ENCODE data around the gene SLC25A26.

Gene SLC25A26
- 8.7 to 23.7 (median 15.7) reads per million in 17 experiments for total RNA-seq

DNA sequence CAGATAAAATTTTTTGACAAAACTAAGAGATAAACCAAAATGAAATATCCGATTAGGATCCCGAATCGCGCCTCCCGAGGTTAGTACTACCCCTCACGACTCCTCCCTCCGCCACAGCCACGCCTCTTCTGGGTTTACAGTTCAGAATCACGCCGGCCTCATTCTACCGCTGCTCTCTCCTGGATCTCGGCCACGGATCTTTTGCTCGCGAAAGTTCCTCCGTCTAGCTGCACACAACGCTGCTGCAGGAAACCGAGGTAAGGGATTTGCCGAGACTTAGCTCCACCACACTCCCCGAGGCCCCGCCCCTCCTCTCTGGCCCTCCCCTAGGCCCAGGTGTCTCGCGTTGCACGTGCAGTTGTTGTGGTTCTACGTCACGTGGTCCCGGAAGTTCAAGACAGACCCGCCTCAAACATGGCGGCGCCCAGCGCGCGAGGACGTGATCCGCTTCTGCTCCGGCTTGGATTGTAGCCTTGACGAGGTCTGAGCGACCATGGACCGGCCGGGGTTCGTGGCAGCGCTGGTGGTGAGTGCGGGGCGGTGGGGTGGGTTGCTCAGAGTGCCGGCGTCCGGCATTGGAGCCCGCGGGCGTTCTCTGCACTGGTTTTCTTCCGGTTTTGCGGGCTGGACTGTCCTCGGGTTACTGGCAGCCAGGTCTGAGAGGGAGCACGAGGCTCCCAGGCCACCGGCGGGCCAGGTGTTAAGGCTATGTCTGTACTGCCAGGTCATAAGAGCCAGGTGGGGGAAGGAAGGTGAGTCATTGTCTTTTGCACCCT, at the start of gene SLC25A26:
Gene SLC25A26 (plus strand): TSS at position 400 of the 776 bp plus-strand sequence. CDS start 94 bp downstream, at position 494.
- DNase-seq = peak; percentile 89 to 94 (median 93)

DNA sequence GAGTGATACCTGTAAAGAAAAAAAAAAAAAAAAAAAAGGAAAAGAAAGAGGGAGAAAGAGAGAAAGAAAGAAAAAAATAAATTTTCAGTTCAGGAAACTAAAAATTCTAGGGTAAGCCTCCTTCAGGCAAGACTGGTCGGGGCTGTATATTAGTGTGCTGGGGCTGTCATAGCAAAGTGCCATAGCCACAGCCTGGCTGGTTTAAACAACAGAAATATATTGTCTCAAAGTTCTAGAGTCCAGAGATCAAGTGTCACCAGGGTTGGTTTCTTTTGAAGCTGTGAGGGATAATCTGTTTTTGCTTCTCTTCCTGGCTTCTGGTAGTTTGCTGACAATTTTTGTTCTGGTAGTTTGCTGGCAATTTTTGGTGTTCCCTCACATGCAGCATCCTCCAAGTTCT, 48.4 kb upstream of the SLC25A26 start:
- no peak for DNase-seq

GRCh38 chr3:66177026-66177425, 43.8 kb upstream of the SLC25A26 start:
- no peak for DNase-seq

- no peak for DNase-seq
These were observed 42.6 kb upstream of the SLC25A26 start for GRCh38 chr3:66178206-66178605.

DNA sequence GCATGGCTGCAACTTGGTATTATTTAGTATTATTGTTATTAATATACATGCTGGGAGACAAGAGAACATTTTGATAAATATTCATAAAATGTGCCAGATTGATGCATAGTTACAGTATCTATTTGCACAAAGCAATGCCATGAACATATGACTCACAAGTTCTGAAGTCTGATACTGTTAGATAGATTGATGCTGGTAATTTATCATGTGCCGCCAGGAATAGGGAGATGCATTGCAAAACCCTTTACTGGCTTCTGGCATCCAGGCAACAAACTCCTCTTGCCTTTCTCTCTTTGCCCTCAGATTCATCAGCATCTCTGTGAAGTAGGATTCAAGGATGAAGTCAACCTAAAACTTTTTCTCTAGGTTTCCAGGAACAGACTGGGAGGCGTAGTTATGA, 41.0 kb upstream of the SLC25A26 start:
- DNase-seq = no peak

GRCh38 chr3:66181764-66182163, 39.0 kb upstream of the SLC25A26 start:
- no peak for DNase-seq

- no peak for DNase-seq
These were observed 38.6 kb upstream of the SLC25A26 start for GRCh38 chr3:66182246-66182645.

DNA sequence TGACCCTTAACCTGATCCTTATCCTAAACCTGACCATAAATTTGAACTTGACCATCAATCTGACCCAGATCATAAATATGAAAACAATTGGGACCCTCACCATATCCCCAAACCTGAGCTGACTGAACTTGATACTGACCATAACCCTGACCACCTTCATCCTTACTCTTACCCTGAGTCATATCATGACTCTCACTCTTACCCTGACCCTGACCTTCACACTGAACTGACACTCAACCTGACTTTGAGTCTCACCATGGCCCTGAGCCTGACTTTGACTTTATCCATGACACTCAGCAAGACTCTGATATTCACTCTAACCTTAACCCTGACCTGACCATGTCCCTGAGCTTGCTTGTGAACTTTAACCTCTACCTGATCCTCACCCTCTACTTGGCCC, 34.3 kb upstream of the SLC25A26 start:
- no peak for DNase-seq

GRCh38 chr3:66195347-66195783, 25.4 kb upstream of the SLC25A26 start:
- no peak for DNase-seq

DNA sequence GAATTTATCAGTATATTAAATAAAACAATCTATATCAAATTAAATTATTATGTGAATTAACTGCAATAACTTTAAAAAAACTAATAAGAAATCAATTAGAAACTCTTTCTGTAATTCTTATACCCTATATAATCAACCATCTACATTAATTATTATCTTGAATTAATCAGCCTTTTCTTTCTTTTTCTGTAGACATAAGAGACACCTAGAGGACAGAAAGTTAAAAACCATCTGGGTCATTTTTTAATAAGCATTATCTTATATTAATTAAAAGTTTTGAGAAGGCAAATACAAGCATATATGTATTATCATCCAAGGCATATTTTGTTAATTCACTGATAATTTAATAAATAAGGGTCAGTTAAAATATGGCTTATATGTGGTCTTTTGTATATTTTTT, 24.2 kb upstream of the SLC25A26 start:
- no peak for DNase-seq

- no peak for DNase-seq
These were observed 22.2 kb upstream of the SLC25A26 start for GRCh38 chr3:66198437-66199088.

DNA sequence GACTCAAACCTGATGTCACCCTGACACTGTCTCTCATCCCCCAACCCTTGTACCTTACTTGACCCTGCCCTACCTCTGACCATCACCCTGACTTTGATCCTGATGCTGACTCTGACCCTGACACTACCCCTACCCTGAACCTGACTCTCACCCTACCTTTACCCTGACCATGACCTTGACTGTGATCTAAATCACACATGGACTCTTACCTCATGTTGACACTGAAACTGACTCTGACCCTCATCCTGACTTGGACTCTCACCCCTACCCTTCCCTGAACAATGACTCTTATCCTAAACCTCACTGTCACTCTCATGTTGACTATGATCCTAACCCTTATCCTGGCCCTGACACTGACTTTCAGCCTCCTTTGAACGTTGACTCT, 21.7 kb upstream of the SLC25A26 start:
- DNase-seq = no peak

- no peak for DNase-seq
These were observed 20.7 kb upstream of the SLC25A26 start for GRCh38 chr3:66200147-66200546.

GRCh38 chr3:66200786-66201185, 20.0 kb upstream of the SLC25A26 start:
- no peak for DNase-seq

DNA sequence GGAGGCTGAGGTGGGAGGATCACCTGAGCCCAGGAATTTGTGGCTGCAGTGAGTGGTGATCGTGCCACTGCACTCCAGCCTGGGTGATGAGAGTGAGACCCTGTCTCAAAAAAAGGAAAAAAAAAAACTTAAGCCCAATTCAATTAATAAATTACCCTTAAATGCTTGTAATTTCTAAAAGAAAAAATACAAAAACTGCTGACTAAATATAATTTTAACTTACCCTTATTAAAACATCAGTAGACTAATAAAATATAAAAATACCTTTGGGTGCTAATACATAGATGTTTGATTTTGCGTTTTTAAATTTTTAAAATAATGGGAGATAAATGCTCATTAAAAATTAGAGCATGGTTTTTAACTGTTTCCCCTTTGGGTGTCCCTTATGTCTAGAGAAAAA, 17.5 kb upstream of the SLC25A26 start:
- no peak for DNase-seq

GRCh38 chr3:66206806-66207205, 14.0 kb upstream of the SLC25A26 start:
- no peak for DNase-seq

- no peak for DNase-seq
These were observed 12.6 kb upstream of the SLC25A26 start for GRCh38 chr3:66208189-66208588.

DNA sequence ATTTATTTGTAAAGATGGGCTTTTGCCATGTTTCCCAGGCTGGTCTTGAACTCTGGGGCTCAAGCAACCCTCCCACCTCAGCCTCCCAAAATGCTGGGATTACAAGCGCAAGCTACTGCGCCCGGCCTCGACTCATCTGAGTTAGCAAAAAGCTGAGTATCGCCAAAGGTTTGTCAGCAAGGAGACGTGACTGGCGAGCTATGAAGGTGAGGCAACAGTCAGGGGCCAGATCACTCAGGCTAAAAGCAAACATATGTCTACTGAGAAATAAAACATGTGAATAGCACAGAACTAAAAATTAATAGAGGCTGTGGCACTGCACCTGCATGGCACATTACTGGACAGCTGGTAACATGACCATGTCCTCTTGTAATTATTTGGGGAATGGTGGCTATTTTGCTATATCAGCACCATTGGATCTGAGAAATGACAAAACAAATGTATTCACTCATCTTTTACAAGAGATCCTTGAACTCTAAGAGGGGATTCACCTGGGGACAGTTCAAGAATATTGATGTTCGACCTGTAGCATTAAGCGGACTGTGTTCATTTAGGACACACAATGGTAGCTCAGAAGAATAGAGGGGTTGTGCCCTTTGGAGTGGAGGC, 10.0 kb upstream of the SLC25A26 start:
- no peak for DNase-seq

GRCh38 chr3:66211779-66212178, 9.0 kb upstream of the SLC25A26 start:
- DNase-seq = no peak

- no peak for DNase-seq
These were observed 5.7 kb upstream of the SLC25A26 start for GRCh38 chr3:66215106-66215505.

DNA sequence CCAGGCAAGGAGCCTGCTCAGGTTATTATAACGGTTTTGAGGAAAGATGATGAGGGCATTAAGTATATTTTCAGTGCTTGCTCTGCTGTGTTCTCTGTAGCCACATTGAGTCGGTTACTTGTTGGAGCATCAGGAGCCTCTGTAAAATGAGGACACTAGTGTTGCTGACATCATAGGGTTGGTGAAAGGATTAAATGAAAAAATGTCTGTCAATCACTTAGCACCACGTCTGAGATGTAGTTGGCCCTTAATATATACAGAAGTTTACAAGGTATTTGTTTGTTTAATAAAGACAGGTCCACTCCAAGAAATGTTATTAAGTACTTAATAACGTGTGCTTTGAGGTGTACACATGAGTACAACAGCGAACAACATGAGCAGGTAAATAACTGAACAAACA, 735 bp upstream of the SLC25A26 start:
- no peak for DNase-seq

DNA sequence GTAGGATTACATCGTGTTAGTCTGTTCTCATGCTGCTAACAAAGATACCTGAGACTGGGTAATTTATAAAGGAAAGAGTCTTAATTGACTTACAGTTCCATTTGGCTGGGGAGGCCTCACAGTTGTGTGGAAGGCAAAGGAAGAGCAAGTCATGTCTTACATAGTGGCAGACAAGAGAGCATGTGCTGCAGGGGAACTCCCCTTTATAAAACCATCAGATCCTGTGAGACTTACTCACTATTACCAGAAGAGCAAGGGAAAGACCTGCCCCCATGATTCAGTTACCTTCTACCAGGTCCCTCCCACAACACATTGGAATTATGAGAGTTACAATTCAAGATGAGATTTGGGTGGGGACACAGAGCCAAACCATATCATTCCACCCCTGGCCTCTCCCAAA, 3.4 kb downstream of the SLC25A26 start:
- peak in 3 of 4 experiments; percentile 22 to 43 (median 33) for DNase-seq

DNA sequence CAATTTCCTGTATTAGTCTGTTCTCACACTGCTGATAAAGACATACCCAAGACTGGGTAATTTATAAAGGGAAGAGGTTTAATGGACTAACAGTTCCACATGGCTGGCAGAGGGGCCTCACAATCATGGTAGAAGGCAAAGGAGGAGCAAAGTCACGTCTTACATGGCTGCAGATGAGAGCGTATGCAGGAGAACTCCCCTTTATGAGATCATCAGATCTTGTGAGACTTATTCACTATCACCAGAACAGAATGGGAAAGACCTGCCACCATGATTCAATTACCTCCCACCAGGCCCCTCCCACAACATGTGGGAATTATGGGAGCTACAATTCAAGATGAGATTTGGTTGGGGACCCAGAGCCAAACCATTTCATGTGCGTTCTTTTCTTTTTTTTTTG, 5.3 kb downstream of the SLC25A26 start:
- peak in 3 of 4 experiments; percentile 7 to 42 (median 19) for DNase-seq

DNA sequence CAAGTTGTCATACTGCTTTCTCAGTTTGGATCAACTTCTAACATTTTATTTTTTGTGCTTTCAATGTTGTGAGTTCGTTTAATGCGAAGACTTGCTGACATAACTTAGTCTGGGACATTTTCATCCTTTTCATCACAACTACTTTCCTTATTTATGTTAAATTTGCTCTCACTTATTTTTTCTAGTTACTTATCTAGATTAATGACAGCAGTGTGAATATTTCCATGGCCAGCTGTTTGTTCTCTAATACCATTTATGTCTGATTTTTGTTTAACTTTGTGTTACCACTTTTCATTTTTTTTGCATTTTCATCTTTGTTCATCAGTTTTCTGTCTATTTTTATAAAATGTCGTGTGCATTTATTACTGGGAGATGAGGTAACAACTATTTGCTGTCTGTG, 6.2 kb downstream of the SLC25A26 start:
- DNase-seq = no peak
